ENCODE data around the gene PRKCA.

The PRKCA gene

GRCh38 chr17:66567234-66568170, 265.1 kb downstream of the PRKCA start:
- peak; percentile 63 to 76 (median 68) for DNase-seq (ENCODE audit: low read depth in 4 of 4, low spot score in 1 of 4)

GRCh38 chr17:66569572-66569971, 267.2 kb downstream of the PRKCA start:
- no peak for DNase-seq (ENCODE audit: low read depth in 4 of 4, low spot score in 1 of 4)

DNA sequence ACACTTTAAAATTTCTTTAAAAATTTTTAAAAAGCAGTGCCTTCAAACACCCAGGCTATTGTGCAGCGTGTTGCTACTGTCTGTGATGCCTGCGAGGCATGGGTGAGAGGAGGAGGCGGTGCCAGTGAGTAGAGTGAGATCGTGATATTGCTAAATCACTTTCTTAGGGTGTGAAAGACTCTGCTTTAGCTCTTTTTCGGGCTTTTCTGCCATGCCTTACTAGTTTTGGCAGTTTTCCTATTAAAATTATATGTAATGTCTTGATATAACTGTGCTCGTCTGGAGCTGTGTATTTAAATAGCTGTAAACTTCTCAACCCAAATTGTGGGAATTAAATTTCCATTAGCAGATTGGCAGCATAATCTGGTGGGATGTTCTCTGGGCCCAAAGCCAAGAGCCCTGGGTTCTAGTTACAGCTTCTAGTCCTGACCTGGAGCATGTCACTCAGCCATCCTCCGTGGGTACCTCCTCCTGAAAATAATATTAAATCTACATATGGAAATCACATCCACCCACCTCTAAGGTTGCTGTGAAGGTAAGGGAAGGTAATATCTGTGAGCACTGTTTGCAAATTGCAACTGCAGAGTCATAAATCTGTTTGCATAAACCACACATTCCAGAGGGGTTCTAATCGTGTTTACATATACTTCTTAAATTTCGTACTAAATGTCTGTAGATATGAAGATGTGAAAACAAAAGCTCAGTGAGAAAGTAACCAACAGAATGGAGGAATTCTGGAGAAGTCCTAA, 268.2 kb downstream of the PRKCA start:
- no peak for DNase-seq (ENCODE audit: low read depth in 4 of 4, low spot score in 1 of 4)

- no peak for DNase-seq (ENCODE audit: low read depth in 4 of 4, low spot score in 1 of 4)
Observed at GRCh38 chr17:66571745-66572144, 269.3 kb downstream of the PRKCA start.

GRCh38 chr17:66573078-66573477, 270.7 kb downstream of the PRKCA start:
- DNase-seq (ENCODE audit: low read depth in 4 of 4, low spot score in 1 of 4), result no peak

- DNase-seq (ENCODE audit: low read depth in 4 of 4, low spot score in 1 of 4), result no peak
Observed at GRCh38 chr17:66574123-66574522, 271.7 kb downstream of the PRKCA start.

DNA sequence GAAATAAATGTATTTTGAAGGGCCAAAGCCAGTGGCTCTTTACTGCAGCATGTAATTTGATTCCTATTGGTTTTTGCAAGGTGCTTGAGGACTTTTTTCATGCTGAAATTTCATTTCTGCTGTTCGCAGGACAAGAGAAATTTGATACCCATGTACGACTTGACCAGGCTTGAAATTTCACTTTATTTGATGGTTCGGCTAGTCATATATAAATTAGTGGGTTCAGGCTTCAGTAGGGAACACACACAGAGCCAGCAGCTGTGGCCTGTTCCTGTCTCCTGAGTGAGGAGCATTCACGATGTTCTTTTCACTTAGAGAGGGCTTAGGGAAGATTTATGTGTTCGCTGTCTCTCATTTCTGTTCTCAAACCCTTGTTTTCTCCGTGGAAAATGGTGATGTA, 274.1 kb downstream of the PRKCA start:
- DNase-seq (ENCODE audit: low read depth in 4 of 4, low spot score in 1 of 4), result no peak

DNA sequence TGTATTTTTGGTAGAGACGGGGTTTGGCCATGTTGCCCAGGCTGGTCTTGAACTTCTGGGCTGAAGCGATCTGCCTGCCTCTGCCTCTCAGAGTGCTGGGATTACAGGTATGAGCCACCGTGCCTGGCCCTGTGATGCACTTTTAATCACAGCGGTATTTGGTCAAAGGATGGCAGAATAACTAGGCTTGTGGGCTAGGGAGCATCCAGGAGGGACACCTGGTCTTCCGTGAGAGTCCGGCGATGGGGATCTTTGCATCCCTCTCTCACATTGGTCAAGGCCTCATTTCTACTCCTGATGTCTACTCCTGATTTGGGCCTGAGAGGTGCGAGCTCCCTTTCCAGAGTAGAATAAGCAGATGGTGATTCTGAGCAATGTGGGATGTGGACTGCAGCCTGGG, 274.6 kb downstream of the PRKCA start:
- DNase-seq (ENCODE audit: low read depth in 4 of 4, low spot score in 1 of 4), result no peak

GRCh38 chr17:66578781-66579489, 276.5 kb downstream of the PRKCA start:
- no peak for DNase-seq (ENCODE audit: low read depth in 4 of 4, low spot score in 1 of 4)

- no peak for DNase-seq (ENCODE audit: low read depth in 4 of 4, low spot score in 1 of 4)
Observed at GRCh38 chr17:66579556-66579955, 277.1 kb downstream of the PRKCA start.

DNA sequence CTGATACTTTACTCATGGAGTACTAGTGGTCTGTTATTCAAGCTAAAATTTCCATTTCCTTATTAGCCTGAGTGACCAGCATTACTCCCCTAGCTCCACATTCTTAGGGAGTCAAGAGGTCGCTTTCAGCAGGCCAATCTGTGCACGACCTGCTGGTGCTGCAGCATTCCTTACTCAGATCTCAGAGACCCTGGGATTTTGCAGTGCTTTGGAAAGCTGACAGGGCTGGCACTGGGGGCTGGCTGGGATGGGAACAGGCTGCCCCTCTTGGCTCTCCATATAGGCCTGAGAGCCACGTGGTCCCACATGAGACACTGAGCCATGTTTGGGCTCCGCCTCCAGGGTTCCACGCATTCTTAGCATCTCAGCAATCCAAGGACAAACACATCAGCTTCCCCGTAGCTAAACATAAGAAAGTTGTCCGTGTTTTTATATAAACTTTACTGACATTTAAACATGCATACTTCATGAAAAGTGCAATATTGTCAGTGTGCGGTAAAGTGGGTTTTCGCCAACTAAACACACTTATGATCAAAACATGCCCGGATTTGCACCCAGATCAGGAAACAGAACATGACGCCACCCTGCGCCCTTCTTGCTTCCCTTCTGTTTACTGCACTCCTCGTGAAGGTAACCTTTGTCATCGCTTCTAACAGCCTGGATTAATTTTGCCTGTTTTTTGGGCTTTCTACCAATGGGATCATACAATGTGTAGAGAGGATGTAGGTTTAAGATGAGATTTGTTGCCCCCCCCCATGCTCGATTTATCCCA, 278.0 kb downstream of the PRKCA start:
- DNase-seq (ENCODE audit: low read depth in 4 of 4, low spot score in 1 of 4), result no peak

- no peak for DNase-seq (ENCODE audit: low read depth in 4 of 4, low spot score in 1 of 4)
Observed at GRCh38 chr17:66580956-66581391, 278.6 kb downstream of the PRKCA start.

GRCh38 chr17:66582373-66583111, 280.1 kb downstream of the PRKCA start:
- no peak for DNase-seq (ENCODE audit: low read depth in 4 of 4, low spot score in 1 of 4)

GRCh38 chr17:66583112-66583748, 280.8 kb downstream of the PRKCA start:
- no peak for DNase-seq (ENCODE audit: low read depth in 4 of 4, low spot score in 1 of 4)

GRCh38 chr17:66584927-66585326, 282.5 kb downstream of the PRKCA start:
- no peak for DNase-seq (ENCODE audit: low read depth in 4 of 4, low spot score in 1 of 4)

DNA sequence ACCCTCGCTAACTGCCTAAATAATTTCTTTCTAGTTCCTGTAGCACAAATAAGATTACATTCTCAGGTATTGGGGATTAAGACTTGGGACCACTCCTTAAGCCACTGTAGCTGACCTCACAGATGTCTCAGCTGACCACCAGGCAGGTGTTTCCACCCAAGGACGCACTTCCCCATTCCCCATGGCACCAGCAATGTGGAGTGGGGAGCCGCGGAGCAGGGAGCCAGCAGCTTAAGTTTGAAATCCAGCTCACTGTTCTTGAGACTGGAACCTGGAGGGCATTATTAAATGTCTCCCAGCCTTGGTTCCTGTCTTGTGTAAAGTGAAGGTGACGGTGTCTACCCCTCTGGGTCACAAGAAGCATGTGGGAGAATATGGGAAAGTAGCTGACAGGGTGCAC, 283.1 kb downstream of the PRKCA start:
- no peak for DNase-seq (ENCODE audit: low read depth in 4 of 4, low spot score in 1 of 4)

- no peak for DNase-seq (ENCODE audit: low read depth in 4 of 4, low spot score in 1 of 4)
Observed at GRCh38 chr17:66589892-66590291, 287.5 kb downstream of the PRKCA start.

GRCh38 chr17:66593116-66593515, 290.7 kb downstream of the PRKCA start:
- DNase-seq (ENCODE audit: low read depth in 4 of 4, low spot score in 1 of 4), result no peak

DNA sequence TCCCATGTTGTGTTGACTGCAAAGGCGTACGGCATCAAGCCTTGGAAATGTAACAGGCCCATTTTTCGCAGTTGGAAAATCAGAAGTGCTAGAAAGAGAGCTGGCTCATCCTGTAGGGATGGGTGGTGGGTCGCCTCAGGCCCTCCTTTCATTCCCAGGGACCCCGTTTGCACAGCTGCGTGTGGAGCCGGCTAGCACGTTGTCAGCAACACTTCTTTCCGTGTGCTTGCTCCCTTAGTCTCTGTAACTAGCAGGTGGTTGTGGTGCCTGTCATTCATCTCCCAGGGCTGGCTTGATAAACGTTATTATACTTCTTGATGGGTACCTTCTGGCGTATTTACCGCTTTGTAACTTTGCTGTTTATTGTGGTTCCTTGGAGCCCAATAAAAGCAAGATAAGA, 293.5 kb downstream of the PRKCA start:
- no peak for DNase-seq (ENCODE audit: low read depth in 4 of 4, low spot score in 1 of 4)

Data from stimulated activated CD4-positive, alpha-beta T cell treated with anti-CD3 and anti-CD28 coated beads, Interleukin-1b, Interleukin-23, amount 100 ng/mL, for 24 hours (primary cell).